Dermis microvascular lymphatic vessel endothelial cell (primary cell): ENCODE results near the gene EDEM2. TPM values are rescaled to one million over a fixed set of nuclear protein-coding genes. Genes with fewer than 3 reads are reported as not detected.
A peak's percentile ranks its signal among the peaks of the same experiment; 100 is the strongest.
"Not testable (repeated sequence)": the region's sequence is repeated elsewhere in the genome, so short reads cannot be mapped to it uniquely, and the experiment has no call there.

Experiments
- DNase-seq, 2 donors: peaks; one replicate each; pipeline versions ENCODE4 v3.0.0 to v3.0.0-alpha.2; 2010; ENCODE audit warnings: low read depth in 2 of 2
- total RNA-seq: library from RNA; depleted of rRNA; stranded (reverse); fragments of >200 nt; gene quantifications from 2 replicates; pipeline ENCODE4 v1.2.1, GENCODE V29; 2014

The EDEM2 gene
- total RNA-seq, 1 donor from 2014 or later: 65.9 TPM

DNA sequence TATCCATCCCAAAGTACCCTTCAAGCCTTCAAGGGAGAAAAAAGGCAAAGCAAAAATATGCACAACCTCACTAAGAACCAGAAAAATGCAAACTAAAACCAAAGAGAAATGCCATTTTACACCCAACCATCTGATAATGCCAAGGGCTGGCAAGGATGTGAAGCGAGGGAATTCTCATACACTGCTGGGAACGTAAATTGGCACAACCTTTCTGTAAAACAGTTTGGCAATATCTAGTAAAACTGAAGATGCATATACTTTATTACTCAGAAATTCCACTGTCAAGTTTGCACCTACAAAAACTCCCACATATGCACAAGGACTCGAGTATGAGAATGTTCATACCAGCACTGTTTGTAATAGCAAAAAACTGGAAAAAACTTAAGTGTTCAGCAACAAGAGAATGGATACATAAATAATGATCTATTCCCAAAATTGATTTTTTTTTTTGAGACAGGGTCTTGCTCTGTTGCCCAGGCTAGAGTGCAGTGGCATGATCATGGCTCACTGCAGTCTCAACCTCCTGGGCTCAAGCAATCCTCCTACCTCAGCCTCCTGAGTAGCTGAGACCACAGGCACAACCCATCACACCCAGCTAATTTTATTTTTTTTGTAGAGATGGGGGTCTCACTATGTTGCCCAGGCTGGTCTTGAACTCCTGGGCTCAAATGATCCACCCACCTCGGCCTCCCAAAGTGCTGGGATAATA, 21.7 kb upstream of the EDEM2 start:
- DNase-seq: not testable (repeated sequence)

DNA sequence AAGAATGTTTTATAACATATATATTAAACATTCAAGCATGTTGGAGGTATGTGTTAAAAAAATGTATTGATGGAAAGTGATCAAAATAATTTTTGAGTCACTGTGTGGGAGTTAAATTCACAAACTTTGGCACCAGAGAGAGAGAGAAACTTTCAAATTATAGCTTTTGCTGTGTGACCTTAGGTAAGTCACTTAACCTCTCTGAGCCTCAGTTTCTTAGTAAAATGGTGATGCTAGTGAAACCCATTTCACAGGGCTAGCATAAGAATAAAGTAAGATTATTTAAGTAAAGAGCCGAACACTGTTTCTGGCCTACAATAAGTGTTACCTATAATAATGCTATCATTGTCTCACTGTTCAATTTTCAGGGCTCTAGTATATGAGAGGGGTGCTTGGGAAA, 20.7 kb upstream of the EDEM2 start:
- DNase-seq: no peak

DNA sequence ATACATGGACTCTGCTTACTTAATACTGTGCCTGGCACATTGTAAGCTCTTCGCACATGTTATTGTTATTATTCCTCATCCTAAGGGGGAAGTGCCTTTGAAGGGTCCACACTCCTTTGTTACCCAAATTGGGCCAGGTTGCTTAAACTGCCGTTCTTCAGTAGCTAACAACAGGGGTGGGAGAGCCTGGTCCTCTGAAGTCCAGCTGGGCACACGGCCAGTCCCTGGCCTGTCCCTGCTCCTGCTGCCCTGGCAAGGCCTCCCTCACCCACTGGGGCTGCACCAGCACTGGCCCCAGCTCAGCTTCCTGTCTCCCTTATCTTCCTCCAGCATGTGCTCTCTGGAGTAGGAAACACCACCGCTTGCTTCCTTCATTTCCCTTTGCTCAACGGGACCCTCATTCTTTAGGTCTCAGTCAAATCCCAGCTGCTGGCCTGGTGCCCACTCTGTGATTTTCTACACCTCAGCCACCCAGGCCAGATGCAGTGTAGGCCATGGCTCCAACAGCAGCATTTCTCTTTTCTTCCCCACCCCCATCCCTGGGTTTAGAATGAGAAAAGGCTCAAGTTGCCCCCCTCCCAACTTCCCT, 19.2 kb upstream of the EDEM2 start:
- DNase-seq: peak; percentile 93 to 98

DNA sequence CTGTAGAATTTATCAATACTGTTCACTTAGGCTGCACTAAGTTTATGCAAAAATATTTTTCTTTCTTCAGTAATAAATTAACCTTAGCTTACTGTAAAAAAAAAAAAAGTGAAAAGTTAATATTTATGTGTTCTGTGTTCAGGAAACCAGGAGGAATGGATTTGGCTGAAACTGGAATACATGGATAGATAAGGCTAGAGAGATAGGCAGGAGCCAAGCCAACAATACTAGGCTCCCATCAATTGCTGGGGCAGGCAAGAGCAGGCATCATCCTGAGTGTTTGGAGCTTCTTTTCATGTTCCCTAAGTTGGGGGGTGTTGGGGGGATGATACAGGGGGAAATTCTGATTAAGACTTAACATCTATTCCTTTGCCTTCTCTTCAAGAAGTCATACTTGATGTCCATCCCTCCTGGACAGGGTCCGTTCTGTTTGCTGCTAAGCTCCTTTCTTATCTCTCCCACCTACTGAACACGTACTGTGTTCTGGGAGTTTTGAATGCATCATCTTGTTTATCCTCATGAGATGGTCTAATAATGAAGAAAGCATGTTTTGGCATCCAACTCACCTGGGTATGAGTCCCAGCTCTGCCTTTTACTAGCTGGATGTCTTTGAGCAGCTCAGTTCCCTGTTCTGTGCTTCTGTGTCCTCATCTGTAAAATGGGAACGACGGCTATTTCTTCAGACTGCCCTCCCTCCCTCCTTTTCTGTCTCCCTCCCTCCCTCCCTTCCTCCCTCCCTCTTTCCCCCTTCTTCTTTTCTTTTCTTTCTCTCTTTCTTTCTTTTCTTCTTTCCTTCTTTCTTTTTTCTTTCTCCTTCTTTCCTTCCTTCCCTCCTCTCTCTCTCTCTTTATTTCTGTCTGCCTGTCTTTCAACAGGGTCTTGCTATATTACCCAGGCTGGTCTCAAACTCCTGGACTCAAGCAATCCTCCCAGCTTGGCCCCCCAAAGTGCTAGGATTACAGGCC, 18.4 kb upstream of the EDEM2 start:
- DNase-seq: peak; percentile 39 to 50

DNA sequence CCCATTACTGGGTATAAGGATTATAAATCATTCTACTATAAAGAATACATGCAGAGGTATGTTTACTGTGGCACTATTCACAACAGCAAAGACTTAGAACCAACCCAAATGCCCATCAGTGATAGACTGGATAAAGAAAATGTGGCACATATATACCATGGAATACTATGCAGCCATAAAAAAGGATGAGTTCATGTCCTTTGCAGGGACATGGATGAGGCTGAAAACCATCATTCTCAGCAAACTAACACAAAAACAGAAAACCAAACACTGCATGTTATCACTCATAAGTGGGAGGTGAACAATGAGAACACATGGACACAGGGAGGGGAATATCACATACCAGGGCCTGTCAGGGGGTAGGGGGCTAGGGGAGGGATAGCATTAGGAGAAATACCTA, 17.4 kb upstream of the EDEM2 start:
- not testable (repeated sequence) for DNase-seq

DNA sequence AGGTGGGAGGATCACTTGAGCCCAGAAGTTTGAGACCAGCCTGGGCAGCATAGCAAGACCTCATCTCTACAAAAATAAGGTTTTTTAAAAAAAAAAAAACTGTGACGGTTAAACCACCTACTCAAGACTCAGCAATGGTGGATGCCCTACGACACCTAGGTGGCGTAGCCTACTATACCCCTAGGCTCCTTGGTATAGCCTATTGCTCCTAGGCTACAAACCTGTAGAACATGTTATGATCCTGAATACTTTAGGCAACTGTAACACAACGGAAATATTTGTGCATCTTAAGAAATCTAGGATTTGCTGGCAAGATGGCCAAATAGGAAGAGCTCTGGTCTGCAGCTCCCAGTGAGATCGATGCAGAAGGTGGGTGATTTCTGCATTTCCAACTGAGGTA, 13.2 kb upstream of the EDEM2 start:
- DNase-seq: not testable (repeated sequence)

DNA sequence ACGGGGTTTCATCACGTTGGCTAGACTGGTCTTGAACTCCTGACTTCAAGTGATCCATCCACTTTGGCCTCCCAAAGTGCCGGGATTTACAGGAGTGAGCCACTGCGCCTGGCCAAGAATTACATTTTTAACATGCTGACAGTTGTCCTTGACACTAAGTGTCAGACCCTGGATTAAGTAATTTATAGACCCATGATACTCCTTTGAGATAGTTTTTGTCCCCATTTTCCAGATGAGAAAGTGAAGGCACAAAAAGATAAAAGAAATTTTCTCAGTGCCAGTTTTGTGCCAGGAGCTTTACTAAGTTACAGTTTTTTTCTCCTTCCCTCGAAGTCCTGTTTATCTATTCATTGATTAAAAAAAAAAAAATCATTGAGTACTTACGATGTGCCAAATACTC, 9.8 kb upstream of the EDEM2 start:
- DNase-seq: no peak

DNA sequence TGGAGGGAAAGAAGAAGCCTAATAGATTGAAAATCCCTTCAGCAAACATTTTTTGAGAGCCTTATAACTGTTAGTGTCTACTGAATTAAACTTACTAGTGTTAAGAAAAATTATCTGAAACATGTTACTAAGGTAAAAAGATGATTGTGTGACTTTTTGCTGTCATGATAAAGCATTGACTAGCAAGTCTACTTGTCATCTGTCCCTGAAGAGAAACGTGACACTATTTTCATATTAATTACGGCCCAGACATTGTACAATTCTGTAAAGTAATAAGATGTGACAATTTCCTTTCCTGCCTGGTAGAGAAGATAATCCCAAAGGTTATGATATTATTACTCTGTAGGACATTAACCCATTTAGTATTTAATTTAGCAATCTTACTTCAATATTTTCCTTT, 8.8 kb upstream of the EDEM2 start:
- DNase-seq: no peak

DNA sequence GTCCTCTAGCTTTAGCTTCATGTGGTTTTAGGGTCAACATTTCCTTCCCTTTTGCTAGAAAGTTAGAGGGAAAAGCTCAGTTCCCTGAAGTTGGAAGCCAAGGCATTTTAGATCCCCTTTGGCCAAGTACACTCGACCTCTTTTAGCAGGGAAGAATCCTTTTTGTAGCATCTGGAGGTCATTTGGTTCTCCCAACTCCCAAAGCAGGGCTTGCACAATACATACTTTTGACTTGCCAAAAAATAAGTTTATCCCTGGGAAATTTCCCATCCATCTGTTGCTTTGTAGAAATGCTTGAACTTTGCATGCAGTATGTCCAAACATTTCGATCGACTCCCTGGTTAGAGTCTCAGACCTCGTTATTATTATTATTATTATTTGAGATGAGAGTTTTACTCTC, 4.6 kb upstream of the EDEM2 start:
- no peak for DNase-seq

DNA sequence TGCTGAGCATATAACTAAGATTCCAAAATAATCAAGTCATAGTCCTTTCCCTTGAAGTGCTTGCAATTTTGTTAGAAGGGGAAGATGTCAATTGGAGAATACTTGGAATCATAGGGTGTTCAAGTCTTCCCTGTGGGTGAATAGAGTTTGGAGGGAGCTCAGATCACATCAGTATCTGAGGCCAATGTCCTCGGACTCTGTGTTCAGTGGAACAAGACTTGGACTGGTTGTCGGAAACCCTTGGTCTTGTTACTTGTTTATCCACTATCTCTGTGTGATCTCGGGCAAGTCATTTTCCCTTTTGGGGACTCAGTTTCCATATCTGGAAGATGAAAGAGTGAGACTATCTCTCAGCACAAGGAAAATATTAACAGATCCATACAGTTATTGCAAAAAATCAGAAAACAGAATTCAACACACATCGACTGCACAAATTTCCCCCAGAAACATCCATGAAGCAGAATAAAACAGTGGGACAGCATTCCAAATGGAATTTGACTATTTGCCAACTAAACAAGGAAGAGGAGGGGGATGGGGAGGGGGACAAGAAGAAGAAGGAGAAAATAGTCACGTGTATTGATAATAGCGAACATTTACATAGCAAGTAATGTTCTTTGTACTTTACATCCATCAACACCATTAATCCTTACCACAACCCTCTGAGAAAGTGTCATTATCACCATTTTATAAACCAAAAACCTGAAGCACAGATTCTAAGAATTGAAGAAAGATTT, 3.9 kb upstream of the EDEM2 start:
- DNase-seq: no peak

DNA sequence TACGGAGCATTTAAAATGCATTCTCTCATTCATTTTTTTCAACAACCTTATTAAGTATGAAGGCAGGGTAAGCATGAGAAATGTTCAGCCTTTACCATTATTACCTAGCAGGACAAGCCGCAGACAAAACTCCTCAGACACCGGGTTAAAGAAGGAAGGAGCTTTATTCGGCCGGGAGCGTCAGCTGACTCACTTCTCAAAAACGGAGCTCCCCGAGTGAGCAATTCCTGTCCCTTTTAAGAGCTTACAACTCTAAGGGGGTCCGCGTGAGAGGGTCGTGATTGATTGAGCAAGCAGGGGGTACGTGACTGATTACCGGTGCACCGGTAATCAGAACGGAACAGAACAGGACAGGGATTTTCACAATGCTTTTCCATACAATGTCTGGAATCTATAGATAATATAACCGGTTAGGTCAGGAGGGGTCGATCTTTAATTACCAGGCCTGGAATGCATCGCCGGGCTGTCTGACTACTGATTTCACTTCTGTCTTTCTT, 487 bp upstream of the EDEM2 start:
- DNase-seq: peak in 1 of 2 donors; percentile 3

DNA sequence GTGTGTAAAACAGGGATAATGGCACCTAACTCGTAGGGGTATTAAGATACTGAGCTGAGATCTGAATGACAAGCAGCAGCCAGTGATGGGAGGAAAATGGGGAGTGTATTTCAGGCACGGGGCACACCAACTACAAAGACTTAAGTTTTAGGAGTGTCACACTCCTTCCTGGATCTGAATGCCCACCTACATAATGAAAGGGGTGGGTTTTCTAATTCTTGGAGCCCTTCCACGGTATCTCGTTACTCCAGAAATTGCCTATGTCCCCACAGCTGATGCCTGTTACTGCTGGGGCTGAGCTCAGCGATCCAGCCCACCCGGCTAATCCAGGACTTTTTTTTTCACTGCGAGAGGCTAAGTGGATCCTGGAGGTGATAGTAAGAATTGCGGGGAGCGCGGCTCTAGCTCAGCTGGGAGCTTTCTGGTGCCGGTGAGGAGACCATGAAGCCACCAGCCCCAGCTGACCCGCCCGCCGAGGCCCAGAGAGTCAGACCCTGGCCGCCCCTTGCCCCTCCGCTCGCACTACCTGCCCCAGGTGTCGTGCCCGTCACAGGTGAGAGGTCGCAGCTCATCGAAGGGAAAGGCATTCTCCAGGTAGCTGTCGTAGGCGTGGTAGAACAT, 727 bp downstream of the EDEM2 start:
- peak in 1 of 2 donors; percentile 37 for DNase-seq

DNA sequence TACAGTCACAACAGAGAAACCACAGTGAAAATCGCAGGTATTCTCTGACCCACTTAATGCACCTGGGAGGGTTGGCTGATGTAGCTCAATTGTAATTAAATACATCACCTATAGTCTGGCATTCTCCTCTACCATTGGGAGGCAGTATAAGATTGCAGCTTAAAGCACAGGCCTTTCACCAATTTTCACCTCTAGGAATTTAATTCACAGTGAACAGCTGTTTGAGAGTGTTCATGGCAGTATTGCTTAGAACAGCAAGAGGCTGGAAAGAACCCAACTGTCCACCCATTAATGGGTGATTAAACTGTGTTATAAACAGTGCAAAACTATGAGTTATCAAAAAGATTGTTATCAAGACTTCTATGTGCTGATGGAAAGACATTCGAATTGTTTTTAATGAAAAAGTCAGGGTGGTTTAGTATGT, 2.0 kb downstream of the EDEM2 start:
- DNase-seq: peak; percentile 79 to 81

DNA sequence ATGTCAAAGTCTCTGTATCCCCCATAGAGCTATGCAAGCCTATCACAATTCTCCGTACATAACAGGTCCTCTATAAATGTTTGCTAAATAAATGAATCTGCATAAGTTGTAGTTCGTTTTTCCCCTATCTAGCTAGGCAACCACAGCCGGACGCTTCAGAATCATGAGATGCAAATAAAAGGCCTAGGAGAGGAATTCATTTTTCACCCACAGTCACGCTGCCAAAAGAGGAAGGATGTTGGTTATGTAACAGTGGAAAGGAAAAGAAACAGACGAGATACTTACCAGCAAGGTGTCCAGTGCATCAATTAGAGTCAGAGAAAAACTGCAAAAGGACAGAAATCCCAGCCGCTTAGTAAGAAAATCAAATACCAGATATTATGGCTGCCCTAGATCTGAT, 2.4 kb downstream of the EDEM2 start:
- DNase-seq: no peak

DNA sequence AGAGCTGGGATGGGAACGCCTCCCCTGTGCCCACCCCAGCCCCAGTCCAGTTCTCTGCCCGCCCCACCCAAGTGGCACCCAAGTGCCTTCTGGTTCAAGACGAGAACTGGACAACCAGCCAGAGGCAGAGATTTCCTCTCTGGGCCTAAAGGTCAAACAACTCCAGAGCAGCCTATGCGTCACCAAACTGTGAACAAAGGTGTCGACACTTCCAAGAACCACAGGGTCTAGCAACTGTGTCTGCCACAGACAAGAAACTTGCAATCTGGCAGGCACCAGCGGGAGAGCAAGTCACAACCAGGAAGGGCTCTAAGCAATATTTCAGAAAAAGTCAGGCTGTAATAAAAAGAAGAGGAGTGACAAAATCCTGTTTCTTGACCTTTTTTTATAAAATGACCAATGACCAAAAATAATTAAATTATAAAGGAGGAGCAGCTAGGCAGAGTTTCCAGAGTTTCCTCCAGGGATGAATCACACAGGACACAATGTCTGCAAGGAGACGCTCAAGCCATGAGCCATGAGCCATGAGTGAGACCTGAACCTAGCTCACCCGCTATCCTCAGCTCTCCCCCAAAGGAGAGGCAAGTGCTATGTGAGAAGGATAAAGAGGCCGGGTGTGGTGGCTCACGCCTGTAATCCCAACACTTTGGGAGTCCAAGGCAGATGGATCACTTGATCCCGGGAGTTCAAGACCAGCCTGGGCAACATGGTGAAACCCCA, 11.1 kb downstream of the EDEM2 start:
- DNase-seq: peak in 1 of 2 donors; percentile 89

DNA sequence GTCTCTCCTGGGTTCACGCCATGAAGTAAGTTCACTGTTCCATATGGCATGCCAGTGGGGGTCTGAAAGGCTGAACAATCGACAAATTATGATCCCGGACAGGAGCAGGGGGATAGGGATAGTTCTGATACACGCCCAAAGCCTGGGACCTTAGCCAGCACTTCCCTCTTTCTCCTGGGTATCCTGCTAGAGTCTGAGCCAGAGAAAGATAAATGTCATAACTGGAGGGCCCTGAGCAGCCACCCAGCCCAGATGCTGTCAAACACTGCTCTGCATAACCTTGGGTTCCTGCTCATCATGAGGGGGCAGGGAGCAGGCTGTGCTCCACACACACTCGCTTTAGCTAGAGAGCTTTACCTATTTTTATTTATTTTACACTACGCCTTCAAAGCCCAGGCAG, 12.3 kb downstream of the EDEM2 start:
- no peak for DNase-seq

DNA sequence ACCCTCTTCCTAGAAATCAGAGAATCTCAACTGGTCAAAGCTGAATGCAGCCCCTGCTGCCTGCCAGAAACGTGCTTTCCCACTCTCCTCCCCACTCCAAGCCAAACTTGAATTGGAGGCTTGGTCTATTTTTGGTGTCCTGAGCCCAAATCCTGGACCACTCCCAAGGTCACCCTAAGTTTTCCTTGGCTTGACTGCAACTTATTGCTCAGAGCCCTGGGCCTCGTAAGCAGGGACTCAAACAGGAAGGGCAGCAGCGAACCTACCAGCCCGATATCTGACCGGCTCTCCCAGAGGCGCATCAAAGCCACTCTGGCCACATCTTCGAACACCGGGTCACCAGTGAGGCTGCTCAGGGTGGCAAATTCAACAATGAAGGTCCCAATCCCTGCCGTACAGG, 12.7 kb downstream of the EDEM2 start:
- peak in 1 of 2 donors; percentile 46 for DNase-seq

DNA sequence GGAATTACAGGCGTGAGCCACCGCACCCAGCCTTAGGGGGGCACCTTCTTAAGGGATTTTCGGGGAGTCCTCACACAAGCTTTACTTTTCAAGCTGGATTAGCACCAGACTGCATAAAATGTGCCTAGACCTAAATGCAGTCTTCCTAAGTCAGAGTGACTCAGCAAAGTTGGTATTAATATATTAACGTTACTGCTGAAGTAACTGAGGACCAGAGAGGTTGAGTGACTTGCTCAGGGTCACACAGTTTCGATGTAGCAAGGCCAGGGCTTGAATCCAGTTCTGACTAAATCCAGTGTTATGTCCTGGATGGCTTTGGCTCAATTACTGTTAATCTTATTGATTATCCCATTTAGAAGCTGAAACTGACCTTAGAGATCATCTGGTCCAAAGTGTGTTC, 13.4 kb downstream of the EDEM2 start:
- no peak for DNase-seq

DNA sequence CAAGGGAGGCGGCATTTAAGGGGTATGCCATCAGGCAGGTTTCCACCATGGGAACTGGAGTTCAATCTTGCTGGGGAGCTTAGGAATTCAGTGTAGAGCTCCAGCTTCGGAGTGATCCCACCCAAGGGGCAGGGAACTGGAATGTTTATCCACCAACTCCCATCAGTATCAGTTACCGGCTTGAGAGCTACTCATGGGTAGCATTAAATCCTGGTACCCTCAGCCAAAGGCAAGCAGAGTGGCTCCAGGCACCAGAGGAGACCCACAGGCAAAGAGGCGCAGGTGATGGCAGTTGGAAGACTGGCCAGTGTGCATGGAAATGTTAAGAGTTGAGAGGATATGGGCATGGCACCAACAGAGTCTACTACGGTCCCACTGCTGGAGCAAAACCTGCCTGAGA, 14.1 kb downstream of the EDEM2 start:
- DNase-seq: no peak

DNA sequence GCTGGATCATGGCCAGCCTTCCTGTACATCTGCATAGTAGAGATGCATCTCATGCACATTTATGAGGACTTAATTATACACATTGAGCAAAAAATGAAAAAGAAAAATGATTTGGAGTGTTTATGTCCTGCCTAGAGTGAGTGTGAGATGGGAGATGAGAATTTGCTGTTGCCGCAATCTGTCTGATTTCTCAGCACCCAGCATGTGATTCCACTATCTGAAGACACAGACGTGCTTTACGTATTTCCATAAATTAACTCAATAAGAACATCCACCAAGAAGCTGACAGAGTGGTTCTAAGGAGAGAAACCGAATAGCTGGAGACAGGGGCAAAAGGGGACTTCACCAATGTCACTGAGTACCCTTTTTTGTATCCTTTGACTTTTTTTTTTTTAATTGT, 15.2 kb downstream of the EDEM2 start:
- no peak for DNase-seq
